ENCODE data around the gene FAR2. TPM values are rescaled to one million over a fixed set of nuclear protein-coding genes. Genes with fewer than 3 reads are reported as not detected.

The FAR2 gene
- total RNA-seq, 1 donor from 2014 or later, result 6.9 TPM

DNA sequence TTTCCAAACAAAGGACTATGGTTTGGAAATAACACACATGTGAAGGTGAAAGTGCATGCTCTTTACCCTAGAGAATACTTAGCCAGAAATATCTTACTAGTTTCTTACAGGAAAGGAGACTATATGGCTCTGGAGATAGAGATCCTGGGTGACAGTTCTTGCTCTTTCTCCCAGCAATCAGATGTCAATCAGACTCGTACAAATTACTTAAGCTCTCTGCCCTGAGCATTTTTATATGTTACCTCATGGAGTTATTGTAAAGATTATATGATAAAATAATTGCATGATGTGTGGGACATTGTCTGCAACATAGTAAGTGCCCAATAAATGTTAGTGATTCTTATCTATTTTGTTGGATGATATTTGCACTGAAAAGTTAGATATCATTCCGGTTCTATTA, 76.8 kb downstream of the FAR2 start:
- Mint-ChIP-seq H3K9me3 (ENCODE audit: unreplicated experiment) (no peaks in the 10 kb centered on the region), H3K27me3 (ENCODE audit: unreplicated experiment) (no peaks in the 10 kb centered on the region), H3K4me3 (ENCODE audit: unreplicated experiment) (no peak overlapping the region), H3K36me3 (ENCODE audit: unreplicated experiment) (peaks cover 9% of the 10 kb centered on the region), H3K4me1 (ENCODE audit: low read depth, unreplicated experiment) (no peaks in the 10 kb centered on the region), H3K27ac (ENCODE audit: unreplicated experiment) (no peak overlapping the region)
- DNase-seq, result no peak
- TF ChIP-seq, protein P1, sequence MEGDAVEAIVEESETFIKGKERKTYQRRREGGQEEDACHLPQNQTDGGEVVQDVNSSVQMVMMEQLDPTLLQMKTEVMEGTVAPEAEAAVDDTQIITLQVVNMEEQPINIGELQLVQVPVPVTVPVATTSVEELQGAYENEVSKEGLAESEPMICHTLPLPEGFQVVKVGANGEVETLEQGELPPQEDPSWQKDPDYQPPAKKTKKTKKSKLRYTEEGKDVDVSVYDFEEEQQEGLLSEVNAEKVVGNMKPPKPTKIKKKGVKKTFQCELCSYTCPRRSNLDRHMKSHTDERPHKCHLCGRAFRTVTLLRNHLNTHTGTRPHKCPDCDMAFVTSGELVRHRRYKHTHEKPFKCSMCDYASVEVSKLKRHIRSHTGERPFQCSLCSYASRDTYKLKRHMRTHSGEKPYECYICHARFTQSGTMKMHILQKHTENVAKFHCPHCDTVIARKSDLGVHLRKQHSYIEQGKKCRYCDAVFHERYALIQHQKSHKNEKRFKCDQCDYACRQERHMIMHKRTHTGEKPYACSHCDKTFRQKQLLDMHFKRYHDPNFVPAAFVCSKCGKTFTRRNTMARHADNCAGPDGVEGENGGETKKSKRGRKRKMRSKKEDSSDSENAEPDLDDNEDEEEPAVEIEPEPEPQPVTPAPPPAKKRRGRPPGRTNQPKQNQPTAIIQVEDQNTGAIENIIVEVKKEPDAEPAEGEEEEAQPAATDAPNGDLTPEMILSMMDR (IDR thresholded peaks at IDR 0.05; ENCODE audit: partially characterized antibody, unreplicated experiment), result no peak

DNA sequence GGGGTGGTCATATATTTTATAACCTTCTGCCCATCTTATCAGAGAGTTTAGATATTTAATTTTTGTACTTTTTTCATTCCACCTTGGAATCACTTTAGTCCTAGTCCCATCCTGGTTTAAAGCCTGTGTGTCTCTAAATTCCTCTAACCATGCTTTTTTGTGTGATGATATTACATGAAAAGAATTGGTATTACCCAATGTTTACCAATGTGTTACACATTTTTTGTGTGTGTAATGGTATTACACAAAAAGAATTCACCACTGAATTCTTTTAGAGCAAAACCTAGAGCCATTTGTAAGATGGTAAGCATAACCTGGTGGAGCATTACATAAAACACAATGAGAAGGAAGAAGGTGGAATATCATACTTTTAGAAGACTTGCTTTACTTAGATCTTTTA, 77.5 kb downstream of the FAR2 start:
- H3K27ac Mint-ChIP-seq (ENCODE audit: unreplicated experiment), result no peak overlapping the region
- peaks cover 4% of the 10 kb centered on the region for H3K36me3 Mint-ChIP-seq (ENCODE audit: unreplicated experiment)
- no peaks in the 10 kb centered on the region for H3K4me1 Mint-ChIP-seq (ENCODE audit: low read depth, unreplicated experiment)
- H3K27me3 Mint-ChIP-seq (ENCODE audit: unreplicated experiment), result no peaks in the 10 kb centered on the region
- no peak for DNase-seq
- H3K9me3 Mint-ChIP-seq (ENCODE audit: unreplicated experiment), result no peaks in the 10 kb centered on the region
- no peak overlapping the region for H3K4me3 Mint-ChIP-seq (ENCODE audit: unreplicated experiment)
- TF ChIP-seq, protein P1 (IDR thresholded peaks at IDR 0.05; ENCODE audit: partially characterized antibody, unreplicated experiment), result no peak

DNA sequence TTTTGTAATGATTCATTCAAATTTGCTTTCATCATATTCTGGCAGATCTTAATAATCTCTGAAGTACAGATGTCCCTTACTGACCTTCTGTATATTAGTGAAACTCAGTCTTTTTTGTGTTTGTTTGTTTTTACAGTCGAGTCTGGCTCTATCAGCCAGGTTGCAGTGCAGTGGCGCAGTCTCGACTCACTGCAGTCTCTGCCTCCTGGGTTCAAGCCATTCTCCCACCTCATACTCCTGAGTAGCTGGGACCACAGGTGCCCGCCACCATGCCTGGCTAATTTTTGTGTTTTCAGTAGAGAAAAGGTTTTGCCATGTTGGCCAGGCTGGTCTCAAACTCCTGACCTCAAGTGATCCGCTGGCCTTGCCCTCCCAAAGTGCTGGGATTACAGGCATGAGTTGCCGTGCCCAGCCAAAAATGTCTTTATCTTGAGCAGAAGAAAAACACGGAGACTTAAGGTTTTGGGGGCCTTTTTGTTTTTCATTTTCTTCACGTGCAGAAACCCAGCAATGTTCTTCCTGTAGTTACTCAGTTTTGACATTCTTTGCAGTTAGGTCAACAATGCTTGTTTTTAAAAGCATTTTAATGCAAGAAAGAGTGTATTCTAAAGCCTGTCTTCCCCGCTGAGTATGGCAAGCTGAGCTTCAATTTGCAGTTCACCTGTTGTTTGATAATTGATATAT, 79.5 kb downstream of the FAR2 start:
- H3K4me3 Mint-ChIP-seq (ENCODE audit: unreplicated experiment), result no peak overlapping the region

GRCh38 chr12:29229158-29229505, 80.1 kb downstream of the FAR2 start:
- no peak for DNase-seq
- H3K4me1 Mint-ChIP-seq (ENCODE audit: low read depth, unreplicated experiment), result no peaks in the 10 kb centered on the region
- no peaks in the 10 kb centered on the region for H3K27me3 Mint-ChIP-seq (ENCODE audit: unreplicated experiment)
- no peak overlapping the region for H3K4me3 Mint-ChIP-seq (ENCODE audit: unreplicated experiment)
- no peaks in the 10 kb centered on the region for H3K9me3 Mint-ChIP-seq (ENCODE audit: unreplicated experiment)
- H3K36me3 Mint-ChIP-seq (ENCODE audit: unreplicated experiment), result no peaks in the 10 kb centered on the region
- H3K27ac Mint-ChIP-seq (ENCODE audit: unreplicated experiment), result no peak overlapping the region
- TF ChIP-seq, protein P1 (IDR thresholded peaks at IDR 0.05; ENCODE audit: partially characterized antibody, unreplicated experiment), result no peak

More for the DNA sequence above, 79.5 kb downstream of the FAR2 start:
- Mint-ChIP-seq H3K4me1 (ENCODE audit: low read depth, unreplicated experiment) (no peaks in the 10 kb centered on the region), H3K36me3 (ENCODE audit: unreplicated experiment) (no peaks in the 10 kb centered on the region), H3K27ac (ENCODE audit: unreplicated experiment) (no peak overlapping the region), H3K27me3 (ENCODE audit: unreplicated experiment) (no peaks in the 10 kb centered on the region), H3K9me3 (ENCODE audit: unreplicated experiment) (no peaks in the 10 kb centered on the region)
- DNase-seq, result no peak
- TF ChIP-seq, protein P1 (IDR thresholded peaks at IDR 0.05; ENCODE audit: partially characterized antibody, unreplicated experiment), result no peak

DNA sequence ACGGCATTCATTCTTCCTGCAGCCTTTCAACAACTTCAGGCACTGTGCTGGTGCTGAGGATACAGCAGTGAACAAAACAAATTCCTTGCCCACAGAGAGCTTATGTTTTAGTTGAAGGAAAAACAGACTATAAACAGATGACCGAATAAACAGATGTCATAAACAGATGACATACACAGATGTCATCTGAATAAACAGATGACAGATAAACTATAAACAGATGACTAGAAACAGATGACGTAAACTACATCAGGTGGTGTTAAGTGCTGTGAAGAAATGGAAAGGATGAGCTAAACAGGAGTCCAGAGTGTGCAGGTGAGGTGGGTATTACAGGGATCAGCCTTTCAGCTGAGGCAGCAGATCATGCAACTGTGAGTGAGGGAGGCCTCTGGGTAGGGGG, 80.9 kb downstream of the FAR2 start:
- H3K27me3 Mint-ChIP-seq (ENCODE audit: unreplicated experiment), result no peaks in the 10 kb centered on the region
- no peak overlapping the region for H3K27ac Mint-ChIP-seq (ENCODE audit: unreplicated experiment)
- no peak overlapping the region for H3K4me3 Mint-ChIP-seq (ENCODE audit: unreplicated experiment)
- TF ChIP-seq, protein P1 (IDR thresholded peaks at IDR 0.05; ENCODE audit: partially characterized antibody, unreplicated experiment), result no peak
- no peaks in the 10 kb centered on the region for H3K4me1 Mint-ChIP-seq (ENCODE audit: low read depth, unreplicated experiment)
- H3K36me3 Mint-ChIP-seq (ENCODE audit: unreplicated experiment), result no peaks in the 10 kb centered on the region
- no peak for DNase-seq
- no peaks in the 10 kb centered on the region for H3K9me3 Mint-ChIP-seq (ENCODE audit: unreplicated experiment)
